Left lung (tissue), 10 donors: Measurements from ENCODE around the gene ATP6V1F. TPM values are rescaled to one million over a fixed set of nuclear protein-coding genes. Genes with fewer than 3 reads are reported as not detected.
A peak's percentile ranks its signal among the peaks of the same experiment; 100 is the strongest.

Source experiments
- ATAC-seq: fragments of 200-7000 bp; cut with Tn5 transposase; one replicate; pipeline ENCODE4 v1.9.1; 2020; ENCODE audit warnings: moderate library complexity
- DNase-seq, 4 donors: peaks; one replicate each; pipeline ENCODE4 v3.0.0-alpha.2; 2013 to 2020
- H3K27ac ChIP-seq, 2 donors: fragments of 200-600 bp; sonication (generic) in 1 of 2; one replicate each; pipeline versions ENCODE4 v1.5.0 to v1.8.0; 2020 to 2021
- H3K27me3 ChIP-seq, 2 donors: fragments of 200-600 bp; sonication (generic) in 1 of 2; one replicate each; pipeline versions ENCODE4 v1.5.0 to v1.8.0; 2020 to 2021
- H3K36me3 ChIP-seq, 2 donors: fragments of 200-600 bp; sonication (generic) in 1 of 2; one replicate each; pipeline versions ENCODE4 v1.5.0 to v1.8.0; 2020 to 2021
- H3K4me1 ChIP-seq, 2 donors: fragments of 200-600 bp; one replicate each; pipeline ENCODE4 v1.8.0; 2021
- H3K4me3 ChIP-seq, 2 donors: fragments of 200-600 bp; sonication (generic) in 1 of 2; one replicate each; pipeline versions ENCODE4 v1.5.0 to v1.8.0; 2020 to 2021; ENCODE audit warnings: mild to moderate bottlenecking in 1 of 2
- H3K9me3 ChIP-seq, 2 donors: fragments of 200-600 bp; sonication (generic) in 1 of 2; one replicate each; pipeline versions ENCODE4 v1.5.0 to v1.8.0; 2020 to 2021
- intact Hi-C, 2 donors: fragments of 100-400 bp; cut with DNase I; formaldehyde crosslinking; loops; one replicate each; pipeline versions ENCODE4 v1.11.2 to v1.14.2; 2022
- polyA plus RNA-seq, 6 donors: library from polyadenylated mRNA; unstranded; fragments of 120-200 nt; gene quantifications; one replicate each; pipeline ENCODE4 v1.2.1, GENCODE V29; 2013; ENCODE audit not compliant: insufficient read length in 6 of 6
- total RNA-seq, 2 donors: library from RNA; stranded (reverse); fragmentation: NEBNext Ultra II Directional; extraction: Animal tissue kit (Norgen Biotek cat#: 25700); gene quantifications; one replicate each; pipeline ENCODE4 v1.2.1, GENCODE V29; 2021
- TF ChIP-seq, protein P1 (sequence below), 2 donors: fragments of 200-600 bp; sonication (generic) in 1 of 2; IDR thresholded peaks; one replicate each; pipeline versions ENCODE4 v1.5.0 to v1.8.0; 2021; ENCODE audit warnings: antibody characterized with exemption in 2 of 2
- donor health status: DM: no; HTN: yes; CAD: no.
- donor health status: DM: no; HTN: no; CAD: no.

The ATP6V1F gene
- total and polyA plus RNA-seq, 8 donors, result 106 to 200 (median 111) TPM

DNA sequence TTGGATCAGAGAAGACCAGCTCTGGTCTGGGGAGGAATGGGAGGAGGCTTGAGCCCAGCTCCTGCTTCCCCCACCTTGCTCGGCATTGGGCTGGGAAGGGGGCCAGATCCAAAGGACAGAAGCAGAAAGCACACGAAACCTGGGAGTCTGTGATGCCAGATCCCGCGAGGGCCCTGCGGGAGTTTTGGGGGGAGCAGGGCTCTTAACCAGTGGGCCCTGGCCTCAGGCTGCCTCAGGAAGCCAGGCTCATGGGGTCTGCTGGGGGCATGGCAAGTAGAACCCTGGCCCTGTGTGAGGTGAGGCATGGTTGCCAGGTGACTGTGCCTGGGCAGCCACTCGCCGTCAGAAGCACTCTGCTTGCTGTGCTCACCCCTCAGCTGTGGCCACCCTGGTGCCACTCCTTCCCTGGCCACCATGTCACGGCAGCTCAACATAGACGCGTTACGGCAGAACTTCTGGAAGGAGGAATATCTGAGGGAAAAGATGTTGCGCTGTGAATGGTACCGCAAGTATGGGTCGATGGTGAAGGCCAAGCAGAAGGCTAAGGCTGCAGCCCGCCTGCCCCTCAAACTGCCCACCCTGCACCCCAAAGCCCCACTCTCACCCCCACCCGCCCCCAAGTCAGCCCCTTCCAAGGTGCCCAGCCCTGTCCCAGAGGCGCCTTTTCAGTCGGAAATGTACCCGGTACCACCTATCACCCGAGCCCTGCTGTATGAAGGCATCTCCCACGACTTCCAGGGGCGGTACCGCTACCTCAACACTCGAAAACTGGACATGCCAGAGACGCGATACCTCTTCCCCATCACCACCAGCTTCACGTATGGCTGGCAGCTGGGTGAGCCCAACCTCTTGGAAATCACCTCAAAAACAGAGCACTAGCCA lies 3.6 kb downstream of the ATP6V1F start:
- H3K9me3 ChIP-seq, result no peaks in the 10 kb centered on the region
- intact Hi-C loops, result no loop called here
- peaks cover 0 to 21% of the 10 kb centered on the region in 2 donors for H3K36me3 ChIP-seq
- TF ChIP-seq, protein P1, sequence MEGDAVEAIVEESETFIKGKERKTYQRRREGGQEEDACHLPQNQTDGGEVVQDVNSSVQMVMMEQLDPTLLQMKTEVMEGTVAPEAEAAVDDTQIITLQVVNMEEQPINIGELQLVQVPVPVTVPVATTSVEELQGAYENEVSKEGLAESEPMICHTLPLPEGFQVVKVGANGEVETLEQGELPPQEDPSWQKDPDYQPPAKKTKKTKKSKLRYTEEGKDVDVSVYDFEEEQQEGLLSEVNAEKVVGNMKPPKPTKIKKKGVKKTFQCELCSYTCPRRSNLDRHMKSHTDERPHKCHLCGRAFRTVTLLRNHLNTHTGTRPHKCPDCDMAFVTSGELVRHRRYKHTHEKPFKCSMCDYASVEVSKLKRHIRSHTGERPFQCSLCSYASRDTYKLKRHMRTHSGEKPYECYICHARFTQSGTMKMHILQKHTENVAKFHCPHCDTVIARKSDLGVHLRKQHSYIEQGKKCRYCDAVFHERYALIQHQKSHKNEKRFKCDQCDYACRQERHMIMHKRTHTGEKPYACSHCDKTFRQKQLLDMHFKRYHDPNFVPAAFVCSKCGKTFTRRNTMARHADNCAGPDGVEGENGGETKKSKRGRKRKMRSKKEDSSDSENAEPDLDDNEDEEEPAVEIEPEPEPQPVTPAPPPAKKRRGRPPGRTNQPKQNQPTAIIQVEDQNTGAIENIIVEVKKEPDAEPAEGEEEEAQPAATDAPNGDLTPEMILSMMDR (IDR thresholded peaks at IDR 0.05), result no peak
- DNase-seq, result no peak
- peaks cover 23 to 37% of the 10 kb centered on the region in 2 donors for H3K4me1 ChIP-seq
- peaks cover 0 to 25% of the 10 kb centered on the region in 2 donors for H3K27me3 ChIP-seq
- ATAC-seq, result no peak
- no peak overlapping the region for H3K27ac ChIP-seq
- no peak overlapping the region for H3K4me3 ChIP-seq

DNA sequence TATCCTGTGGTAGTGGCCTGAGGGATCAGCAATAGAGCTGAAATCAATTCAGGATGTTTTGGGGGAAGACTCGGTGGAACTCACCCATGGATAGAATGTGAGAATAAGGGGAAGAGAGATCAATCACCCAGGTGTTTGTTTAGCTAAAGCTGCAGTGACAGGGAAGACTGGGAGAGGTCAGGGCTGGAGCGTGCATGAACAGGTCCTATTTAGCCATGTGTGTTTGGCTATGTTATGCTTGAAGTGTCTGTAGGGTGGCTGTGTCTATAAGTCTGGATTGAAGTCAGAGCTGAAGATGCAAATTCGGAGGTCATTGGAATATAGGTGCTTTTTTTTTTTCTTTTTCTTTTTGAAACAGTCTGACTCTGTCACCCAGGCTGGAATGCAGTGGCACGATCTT lies 4.6 kb downstream of the ATP6V1F start:
- intact Hi-C loops, result no loop called here
- no peak overlapping the region for H3K27ac ChIP-seq
- no peak for ATAC-seq

DNA sequence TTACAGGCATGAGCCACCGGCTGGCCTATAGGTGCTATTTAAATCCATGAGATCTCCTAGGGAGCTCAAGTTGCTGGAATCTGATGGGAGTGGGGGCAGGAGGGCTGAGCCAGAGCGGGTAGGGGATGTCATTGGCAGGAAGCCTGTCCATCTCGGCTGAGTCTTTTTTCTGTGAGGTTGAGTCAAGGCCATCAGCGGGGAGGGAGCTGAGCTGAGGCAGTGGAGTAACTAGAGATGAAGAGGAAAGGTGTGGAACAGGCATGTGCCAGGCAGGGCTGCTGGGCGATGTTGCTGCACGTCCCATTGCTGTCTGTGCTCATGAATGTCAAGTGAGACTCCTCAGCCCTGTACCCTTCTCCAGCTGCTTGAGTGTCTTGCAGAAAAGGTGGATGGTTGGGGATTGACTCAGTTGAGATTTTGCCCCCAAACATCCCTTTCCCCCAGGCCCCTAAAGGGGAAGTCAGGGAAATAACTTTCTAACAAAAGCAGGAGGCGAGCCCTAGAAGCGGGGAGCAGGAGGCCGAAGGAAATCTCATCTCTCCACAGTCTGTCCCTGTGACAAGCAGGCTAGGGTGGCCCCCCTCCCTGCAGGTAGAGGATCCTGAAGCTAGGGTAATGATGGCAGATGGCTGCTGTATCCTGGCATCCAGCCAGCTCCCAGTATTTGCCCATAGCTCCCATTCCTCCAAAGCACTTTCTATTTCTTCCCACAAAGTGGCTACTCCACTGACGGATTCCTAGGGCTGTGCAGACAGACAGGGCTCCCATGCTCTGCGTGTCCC lies 5.4 kb downstream of the ATP6V1F start:
- TF ChIP-seq, protein P1 (IDR thresholded peaks at IDR 0.05), result no peak
- Histone ChIP-seq H3K9me3 (no peaks in the 10 kb centered on the region), H3K27ac (no peak overlapping the region), H3K27me3 (peaks cover 0 to 25% of the 10 kb centered on the region in 2 donors), H3K4me3 (no peak overlapping the region), H3K4me1 (peaks cover 19 to 32% of the 10 kb centered on the region in 2 donors), H3K36me3 (peaks cover 0 to 21% of the 10 kb centered on the region in 2 donors)
- no peak for ATAC-seq
- intact Hi-C loops, result no loop called here
- DNase-seq, result no peak

More for the DNA sequence above, 4.6 kb downstream of the ATP6V1F start:
- Histone ChIP-seq H3K9me3 (no peaks in the 10 kb centered on the region), H3K4me3 (no peak overlapping the region), H3K36me3 (peaks cover 0 to 21% of the 10 kb centered on the region in 2 donors), H3K27me3 (peaks cover 0 to 25% of the 10 kb centered on the region in 2 donors), H3K4me1 (peaks cover 20 to 32% of the 10 kb centered on the region in 2 donors)
- DNase-seq, result no peak
- TF ChIP-seq, protein P1 (IDR thresholded peaks at IDR 0.05), result no peak

DNA sequence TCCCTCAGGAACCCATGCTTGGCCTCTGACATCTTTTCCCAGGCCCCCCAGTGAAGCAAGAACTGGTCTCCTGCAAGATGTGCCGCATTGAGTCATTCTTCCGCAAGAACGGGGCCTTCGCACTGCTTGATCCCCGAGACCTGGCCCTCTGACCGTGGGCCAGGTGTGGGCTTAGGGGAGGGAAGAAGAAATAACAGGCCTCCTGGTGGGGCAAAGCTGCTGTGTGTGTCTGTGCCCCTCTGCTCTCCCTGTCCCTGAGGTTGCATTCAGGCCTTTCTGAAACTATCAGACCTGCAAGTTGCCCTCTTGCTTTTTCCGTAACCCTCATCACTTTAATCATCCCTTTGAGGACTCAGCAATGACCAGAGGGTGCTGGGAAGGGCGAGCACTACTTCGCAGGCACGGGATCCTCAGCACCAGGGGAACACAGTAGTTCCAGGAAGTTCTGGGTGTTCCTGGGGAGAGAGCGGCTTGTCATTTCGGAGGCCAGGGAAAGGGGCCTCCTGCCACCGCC lies 6.0 kb downstream of the ATP6V1F start:
- Histone ChIP-seq H3K9me3 (no peaks in the 10 kb centered on the region), H3K4me3 (peak overlapping the region; percentile 47 to 56), H3K27me3 (peaks cover 0 to 25% of the 10 kb centered on the region in 2 donors), H3K4me1 (peaks cover 14 to 28% of the 10 kb centered on the region in 2 donors), H3K36me3 (peaks cover 0 to 21% of the 10 kb centered on the region in 2 donors), H3K27ac (no peak overlapping the region)
- no peak for DNase-seq
- ATAC-seq, result peak; percentile 35
- intact Hi-C loops, result no loop called here
- TF ChIP-seq, protein P1 (IDR thresholded peaks at IDR 0.05), result no peak
